Loucy (cell line): Measurements from ENCODE around the gene SSX2.
"Not testable (repeated sequence)": the region's sequence is repeated elsewhere in the genome, so short reads cannot be mapped to it uniquely, and the experiment has no call there.

ENCODE experiments used
- EZH2phosphoT487 ChIP-seq: fragments of 200-600 bp; IDR thresholded peaks from 2 replicates; pipeline ENCODE4 v1.6.1; 2018; ENCODE audit warnings: antibody characterized with exemption, mild to moderate bottlenecking, moderate library complexity, borderline replicate concordance
- TF ChIP-seq, protein P1 (sequence below): fragments of 200-600 bp; sonication (generic); conservative IDR thresholded peaks from 2 replicates; pipeline ENCODE4 v1.5.1; 2014; ENCODE audit warnings: mild to moderate bottlenecking, antibody characterized with exemption, low read length

GRCh38 chrX:52707078-52707477 lies at the start of gene SSX2:
- TF ChIP-seq, protein P1, sequence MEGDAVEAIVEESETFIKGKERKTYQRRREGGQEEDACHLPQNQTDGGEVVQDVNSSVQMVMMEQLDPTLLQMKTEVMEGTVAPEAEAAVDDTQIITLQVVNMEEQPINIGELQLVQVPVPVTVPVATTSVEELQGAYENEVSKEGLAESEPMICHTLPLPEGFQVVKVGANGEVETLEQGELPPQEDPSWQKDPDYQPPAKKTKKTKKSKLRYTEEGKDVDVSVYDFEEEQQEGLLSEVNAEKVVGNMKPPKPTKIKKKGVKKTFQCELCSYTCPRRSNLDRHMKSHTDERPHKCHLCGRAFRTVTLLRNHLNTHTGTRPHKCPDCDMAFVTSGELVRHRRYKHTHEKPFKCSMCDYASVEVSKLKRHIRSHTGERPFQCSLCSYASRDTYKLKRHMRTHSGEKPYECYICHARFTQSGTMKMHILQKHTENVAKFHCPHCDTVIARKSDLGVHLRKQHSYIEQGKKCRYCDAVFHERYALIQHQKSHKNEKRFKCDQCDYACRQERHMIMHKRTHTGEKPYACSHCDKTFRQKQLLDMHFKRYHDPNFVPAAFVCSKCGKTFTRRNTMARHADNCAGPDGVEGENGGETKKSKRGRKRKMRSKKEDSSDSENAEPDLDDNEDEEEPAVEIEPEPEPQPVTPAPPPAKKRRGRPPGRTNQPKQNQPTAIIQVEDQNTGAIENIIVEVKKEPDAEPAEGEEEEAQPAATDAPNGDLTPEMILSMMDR, result not testable (repeated sequence)
- TF ChIP-seq EZH2phosphoT487, result not testable (repeated sequence)
